Urothelium cell line (cell line): ENCODE results near the gene RGS10.
"Not testable (repeated sequence)": the region's sequence is repeated elsewhere in the genome, so short reads cannot be mapped to it uniquely, and the experiment has no call there.

Experiments
- DNase-seq: peaks from one replicate; pipeline ENCODE4 v3.0.0; 2011; ENCODE audit warnings: low spot score, mixed read lengths
- FAIRE-seq: peaks from 2 replicates; lab custom pipeline; 2011; peaks lifted over from hg19 to GRCh38; lab: Jason Lieb, UNC

Gene RGS10

DNA sequence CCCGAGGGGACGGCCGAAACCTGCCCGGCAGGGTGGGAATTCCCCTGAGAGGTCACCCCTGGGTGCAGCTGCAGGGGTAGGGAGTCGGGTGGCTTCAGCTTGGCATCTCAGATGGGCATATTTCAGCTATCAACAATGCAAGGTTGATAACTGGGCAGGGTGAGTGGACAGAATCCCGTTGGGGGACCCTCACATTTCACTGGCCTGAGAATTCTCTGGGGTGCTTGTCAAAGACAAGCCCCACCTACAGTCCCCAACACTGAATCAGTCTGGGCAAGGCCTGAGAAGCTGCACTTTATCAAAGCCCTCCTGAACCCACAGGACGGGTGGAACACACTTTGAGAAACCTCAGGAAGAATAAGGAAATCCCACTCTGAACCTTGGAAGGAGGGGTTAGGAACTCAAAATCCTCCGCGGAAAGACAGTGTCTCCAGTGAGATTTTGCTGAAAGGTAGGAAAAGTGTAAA lies 3.1 kb downstream of the RGS10 start:
- no peak for FAIRE-seq
- DNase-seq, result no peak

DNA sequence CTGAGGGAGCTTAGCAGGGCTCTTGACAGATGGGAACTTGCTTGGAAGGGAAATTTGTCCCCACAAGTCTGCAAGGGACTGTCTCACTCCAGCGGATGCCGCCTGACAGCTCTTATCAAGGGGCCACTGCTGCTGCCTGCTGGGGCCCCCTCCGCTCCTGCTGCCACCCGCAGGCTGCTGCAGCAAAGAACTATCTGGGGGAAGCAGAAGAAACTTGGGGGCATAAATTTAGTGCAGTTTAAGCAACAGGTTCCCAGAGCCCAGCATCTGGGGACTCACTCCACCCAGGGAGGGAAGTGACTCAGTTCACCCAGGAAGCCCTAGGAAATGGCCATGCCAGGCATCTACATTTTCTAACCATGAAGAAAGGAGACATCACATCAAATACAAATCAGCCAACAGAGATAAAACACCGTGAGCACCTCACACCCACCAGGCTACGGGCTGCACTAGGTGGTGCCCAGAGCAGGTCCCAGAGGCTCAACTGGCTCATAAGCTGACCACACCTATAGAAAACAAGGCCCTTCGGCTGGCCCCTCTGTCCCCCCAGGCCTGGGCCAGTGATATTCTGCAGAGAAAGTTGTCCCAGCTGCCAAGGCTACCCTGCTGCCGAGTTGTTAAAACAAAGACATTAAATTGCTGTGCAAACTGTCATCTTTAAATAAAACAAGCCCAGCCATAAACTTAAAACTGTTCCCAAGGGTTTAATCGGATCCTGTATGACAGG lies 3.7 kb downstream of the RGS10 start:
- FAIRE-seq, result no peak
- DNase-seq, result no peak

DNA sequence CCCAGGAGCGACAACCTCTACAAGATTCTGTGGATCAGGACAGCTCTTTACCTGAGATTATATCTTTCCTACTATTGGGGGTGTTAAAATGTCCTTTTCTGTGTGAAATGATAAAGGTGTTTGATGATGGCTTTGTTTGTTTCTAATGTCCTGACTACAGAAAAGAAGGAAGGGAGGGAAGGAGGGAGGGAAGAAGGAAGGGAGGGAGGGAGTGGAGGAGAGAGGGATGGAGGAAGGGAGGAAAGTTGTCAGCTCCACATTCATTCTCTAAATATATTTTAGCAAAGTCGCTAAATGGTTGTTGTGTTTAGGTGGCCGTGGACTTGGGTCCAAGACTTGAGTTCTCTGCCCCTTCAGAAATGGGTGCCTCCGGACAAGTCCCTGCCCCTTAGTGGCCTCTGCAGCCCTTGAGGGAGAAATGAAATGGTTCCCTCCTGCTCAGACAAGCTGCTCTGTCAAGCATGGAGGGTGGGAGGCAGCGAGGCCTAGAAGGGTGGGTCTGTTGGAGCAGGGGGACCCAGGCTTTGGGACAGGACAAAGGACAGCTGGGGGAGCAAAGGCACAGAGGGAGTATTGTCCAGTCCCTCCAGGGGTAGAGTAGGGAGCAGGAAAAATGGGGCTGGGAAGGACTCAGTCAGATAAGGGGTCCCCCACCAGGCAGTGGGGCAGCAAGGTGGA lies 4.4 kb downstream of the RGS10 start:
- FAIRE-seq (no peak), DNase-seq (no peak)

DNA sequence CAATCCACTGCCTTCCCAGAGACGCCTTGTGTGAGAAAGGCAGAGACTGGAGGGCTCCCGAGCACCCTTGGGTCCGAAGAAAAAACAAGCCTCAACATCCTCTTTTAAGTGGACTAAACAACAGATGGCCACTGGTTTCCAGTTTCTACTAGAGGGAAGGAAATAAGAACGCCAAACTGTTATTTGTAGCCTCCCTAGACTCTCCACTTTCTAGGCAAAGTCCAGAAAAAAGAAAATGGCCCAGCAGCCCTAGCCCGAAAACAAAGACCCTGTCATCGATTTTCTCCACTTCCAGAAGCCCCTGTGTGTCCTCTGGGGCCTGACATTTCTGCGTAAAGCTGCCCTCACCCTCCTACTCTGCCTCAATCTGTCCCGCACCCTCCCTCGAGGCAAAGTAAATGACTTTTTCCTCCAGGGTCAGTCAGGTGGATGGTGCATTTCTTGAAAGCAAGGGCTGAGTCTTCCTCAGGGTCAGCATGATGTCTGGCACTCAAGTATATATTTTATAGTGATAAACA lies 6.0 kb downstream of the RGS10 start:
- no peak for FAIRE-seq
- no peak for DNase-seq

DNA sequence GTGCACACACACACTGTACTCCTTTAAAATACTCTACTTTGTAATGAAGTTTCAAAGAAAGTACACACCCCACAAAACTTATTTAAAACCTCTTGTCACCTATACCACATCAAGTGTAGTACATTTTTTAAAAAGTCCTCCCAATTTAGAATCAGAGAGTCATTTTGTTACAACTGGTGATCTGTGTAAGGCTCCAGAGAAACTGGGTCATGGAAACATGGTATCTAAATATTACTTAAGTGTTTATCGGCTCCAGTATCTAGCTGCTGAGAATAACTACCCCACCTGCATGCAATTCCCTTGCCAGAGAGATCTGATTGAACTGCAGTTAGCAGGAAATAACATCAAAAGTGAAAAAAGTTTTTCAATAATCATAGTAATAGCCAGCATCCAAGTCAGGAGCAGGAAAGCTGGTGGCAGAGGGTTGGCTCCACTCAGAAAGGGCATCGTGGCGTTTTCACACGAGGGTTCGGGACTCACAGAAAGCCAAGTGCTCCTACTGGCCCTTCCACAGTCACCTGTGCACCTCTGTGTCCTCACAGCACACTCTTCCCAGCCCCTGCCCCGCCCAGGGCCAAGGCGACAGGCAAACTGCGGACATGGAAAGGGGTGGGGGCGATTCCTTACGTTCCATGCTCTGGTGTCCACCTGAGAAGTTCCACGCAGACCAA lies 6.5 kb downstream of the RGS10 start:
- no peak for DNase-seq
- FAIRE-seq, result no peak

DNA sequence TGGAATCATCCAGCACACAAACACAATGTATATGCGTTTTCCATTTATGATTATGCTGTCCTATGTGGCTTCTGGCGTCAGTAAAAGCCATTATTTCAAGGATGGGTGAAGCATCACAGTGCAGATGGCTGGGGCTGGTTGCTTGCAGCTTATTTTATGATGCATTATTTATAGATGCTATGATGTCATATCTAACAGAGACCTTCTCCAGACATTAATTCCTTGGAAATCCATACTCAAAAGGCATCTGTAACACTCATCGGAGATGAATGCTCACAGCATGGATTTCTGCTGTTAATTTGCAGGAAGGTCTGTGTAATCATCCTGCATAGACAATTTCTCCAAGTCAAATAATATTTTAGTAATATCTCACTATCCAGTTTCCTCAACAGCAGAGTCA lies 7.2 kb downstream of the RGS10 start:
- DNase-seq, result no peak
- FAIRE-seq, result no peak

DNA sequence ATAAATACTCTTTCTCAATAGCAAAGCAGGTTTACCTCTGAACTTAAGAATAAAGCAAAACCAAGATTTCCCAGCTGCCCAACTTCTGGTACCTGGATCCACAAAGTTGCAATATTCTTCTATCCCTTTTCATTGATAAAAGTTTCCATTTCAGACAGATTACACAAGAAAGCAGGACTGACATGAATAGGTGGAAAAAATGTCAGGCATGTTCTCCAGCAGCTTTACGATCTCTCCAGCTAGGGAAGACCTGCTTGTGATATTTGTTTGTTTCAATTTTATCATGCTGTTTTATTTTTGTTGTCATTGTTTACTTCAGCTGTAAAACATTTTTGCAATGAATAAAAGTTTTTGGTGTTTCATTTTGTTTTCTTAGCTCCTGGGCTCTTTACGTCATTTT lies 9.0 kb downstream of the RGS10 start:
- no peak for FAIRE-seq
- DNase-seq, result no peak

DNA sequence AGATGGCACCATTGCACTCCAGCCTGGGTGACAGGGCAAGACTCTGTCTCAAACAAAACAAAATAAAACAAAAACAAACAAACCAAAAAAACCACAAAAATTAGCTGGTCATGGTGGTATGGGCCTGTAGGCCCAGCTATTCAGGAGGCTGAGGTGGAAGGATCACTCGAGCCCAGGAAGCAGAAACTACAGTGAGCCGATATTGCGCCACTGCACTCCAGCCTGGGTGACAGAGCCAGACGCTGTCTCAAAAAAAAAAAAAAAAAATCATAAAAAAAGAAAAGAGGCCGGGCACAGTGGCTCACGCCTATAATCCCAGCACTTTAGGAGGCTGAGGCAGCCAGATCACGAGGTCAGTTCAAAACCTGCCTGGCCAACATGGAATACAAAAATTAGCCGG lies 9.7 kb downstream of the RGS10 start:
- DNase-seq, FAIRE-seq: not testable (repeated sequence)

DNA sequence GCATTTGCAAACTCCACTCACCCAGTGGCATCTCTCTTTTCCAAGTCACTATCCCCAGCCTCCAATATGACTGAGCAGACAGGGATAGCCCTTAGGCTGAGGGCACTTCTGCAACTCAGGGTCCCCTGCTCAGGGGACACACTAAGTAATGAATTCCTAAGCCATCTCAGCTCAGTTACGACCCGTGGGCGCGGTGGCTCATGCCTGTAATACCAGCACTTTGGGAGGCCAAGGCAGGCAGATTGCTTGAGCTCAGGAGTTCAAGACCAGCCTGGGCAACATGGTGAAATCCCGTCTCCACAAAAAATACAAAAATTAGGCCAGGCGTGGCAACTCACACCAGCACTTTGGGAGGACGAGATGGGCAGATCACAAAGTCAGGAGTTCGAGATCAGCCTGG lies 10.3 kb downstream of the RGS10 start:
- not testable (repeated sequence) for FAIRE-seq

DNA sequence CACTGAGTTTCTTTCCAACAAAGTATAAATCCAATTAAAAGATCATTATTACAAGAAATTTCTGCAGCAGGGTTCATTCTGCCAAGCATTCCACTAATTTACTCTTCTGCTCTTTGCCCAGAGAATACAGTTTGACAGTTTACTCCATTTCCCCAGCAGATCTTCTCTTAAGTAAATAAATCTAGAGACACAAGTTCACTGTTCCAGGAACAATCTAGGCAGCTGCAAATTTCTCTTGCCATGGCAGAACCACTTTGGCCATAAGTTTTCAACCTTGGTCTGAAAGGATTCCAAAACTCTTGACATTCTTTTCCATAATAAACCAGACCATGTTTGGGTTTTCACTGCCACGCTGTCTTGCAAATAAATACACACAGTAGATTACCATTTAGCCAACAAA lies 11.5 kb downstream of the RGS10 start:
- DNase-seq, result no peak
- FAIRE-seq, result no peak

More for the DNA sequence above, 10.3 kb downstream of the RGS10 start:
- DNase-seq, result not testable (repeated sequence)

DNA sequence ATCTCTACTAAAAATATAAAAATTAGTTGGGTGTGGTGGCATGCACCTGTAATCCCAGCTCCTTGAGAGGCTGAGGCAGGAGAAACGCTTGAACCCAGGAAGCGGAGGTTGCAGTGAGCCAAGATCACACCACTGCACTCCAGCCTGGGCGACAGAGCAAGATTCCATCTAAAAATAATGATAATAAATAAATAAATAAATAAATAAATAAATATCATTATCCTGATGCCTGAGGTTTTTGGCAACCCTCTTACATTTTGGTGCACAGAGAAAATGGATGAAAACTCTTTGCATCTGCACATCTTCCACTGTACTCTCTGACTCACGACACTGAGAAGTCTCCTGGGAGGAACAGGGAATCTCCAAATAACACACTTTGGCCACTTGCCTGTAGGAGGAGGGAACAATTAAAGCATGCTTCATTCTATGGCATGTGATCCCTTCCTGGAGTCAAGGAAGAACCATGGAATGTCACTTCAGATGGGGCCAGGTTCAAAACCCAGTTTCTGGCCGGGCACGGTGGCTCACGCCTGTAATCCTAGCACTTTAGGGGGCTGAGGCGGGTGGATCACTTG lies 13.8 kb downstream of the RGS10 start:
- peak; percentile 41 for DNase-seq
- FAIRE-seq, result not testable (repeated sequence)

DNA sequence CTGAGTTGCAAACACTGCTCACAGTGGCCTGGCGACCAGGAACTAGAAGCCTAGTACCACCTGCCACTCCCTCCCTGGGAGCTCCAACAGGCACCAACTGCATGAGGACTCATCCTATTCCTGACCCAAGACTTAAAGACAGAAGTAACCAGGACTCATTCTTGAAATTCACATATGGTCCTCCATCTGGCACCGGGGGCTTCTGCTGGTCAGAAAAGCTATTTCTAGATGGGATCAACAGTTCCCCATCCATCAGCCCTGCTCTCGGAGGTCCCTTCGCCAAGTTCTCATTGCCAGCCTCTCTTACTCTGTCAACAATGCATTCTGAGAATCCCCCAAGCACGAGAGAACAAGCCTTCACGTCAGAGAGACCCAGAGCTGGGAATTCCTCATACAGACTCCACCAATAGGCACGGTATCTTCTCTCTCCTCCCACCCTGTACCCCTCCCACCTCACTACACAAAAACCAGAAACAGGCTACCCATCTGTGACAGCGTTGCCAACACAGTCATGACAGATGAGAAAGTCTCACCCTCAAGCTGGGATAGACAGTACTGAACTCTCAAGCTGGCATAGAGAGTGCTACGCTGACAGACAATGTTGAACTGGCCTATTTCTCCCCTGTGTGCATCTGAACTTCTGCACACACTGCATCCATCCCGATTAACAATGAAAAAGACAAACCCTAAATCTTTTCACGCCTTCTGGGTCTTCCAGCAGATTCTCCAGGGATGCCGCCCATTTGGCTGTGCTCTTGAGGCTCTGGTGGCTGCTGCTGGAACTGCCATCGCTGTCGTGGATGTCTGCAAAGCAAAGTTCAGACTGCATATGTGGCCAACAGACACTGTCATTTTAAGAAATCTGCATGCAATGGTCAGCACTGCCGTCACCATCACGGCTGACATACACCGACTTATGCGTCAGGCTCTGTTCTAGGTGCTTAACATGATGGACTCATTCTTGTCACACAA lies 15.6 kb downstream of the RGS10 start:
- FAIRE-seq (no peak), DNase-seq (no peak)

DNA sequence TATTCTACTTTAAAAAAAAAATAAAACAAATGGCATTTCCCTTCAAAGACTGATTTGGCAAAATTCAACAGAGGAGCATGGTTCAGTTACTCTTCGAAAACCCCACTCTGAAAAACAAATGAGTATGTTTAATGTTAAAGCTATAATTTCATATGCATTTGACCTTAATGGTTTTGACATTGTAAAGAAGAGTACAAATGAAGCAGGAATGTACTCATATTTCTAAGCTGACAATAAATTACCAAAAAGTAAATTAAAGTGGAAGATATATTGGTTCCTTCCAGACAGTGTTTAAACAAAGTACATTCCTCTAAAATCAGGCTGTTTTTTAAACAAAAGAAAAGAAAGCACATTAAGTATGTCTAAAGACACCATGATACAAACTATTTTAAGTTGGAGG lies 16.4 kb downstream of the RGS10 start:
- FAIRE-seq, result no peak
- no peak for DNase-seq

DNA sequence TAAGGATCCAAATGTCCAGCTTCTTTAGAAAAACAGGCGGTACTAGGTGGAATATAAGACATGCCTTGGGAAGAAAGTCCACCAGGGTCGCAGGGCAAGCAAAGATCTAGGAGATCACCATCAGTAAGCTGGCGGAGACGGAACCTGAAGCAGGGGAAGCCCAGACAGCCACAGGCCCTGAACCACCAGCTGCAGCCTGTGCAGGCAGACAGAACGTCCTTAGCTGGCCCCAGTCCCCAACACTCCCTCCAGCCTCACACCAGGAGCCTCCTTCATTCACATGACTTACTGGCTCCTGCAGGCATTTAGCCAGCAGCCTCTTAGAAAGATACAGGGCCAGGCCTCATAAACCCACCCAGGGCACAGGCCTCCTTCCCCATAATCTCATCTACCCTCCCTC lies 17.4 kb downstream of the RGS10 start:
- DNase-seq, result no peak
- FAIRE-seq, result no peak

DNA sequence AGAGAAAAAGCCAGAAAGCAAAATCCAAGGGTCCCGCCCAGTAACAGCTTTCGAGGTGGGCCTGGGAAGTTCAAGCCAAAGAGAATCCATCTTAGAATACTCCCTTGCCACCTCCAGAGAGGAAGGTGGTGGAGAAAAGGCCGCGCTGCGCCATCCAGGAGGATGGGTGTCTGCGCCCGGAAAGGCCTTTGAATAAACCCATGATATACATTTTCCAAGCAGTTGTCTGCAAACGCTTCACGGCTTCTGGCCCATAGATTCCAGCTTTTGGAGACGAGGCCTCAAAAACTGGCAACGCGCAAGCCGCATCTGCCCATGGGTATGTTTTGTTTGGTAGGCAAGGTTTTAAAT lies 17.8 kb downstream of the RGS10 start:
- FAIRE-seq (no peak), DNase-seq (no peak)

DNA sequence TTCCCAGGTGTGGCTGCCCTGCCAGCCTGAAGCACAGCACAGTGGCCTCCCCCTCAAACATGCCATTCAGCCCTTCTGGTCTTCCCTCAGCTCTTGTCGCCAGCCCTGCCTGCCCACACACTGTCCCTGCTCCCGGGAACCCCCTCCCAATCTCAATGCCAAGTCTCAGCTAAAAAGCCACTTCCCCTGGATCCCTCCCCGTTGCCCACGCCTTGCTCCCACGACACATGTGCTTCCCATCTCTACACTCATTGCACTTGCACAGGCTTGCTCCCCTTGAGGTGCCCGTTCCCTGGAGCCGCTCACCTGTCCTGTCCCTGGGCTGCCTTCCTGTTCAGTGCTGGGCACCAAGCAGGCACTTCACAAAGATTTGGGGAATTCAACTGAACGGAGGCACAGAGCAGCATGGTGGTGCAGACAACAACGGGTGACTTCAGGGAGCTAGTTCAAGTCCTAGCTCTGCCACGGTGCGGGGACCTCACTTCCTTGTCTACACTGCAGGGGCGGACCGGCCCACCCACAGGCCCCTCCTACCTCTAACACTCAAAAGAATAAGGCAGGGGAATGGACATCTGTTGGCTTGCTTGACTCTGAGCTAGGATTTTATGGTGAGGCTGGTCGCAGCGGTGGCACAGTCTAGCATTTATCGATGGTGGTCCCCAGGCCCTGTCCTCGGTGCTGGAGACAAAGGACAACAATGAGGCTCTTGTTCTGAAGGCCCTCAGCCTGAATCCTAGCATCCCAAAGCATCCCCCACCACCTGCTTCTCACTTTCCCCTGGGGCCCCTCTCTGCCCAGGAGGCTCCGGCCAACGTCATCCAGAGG lies 18.4 kb downstream of the RGS10 start:
- FAIRE-seq (no peak), DNase-seq (no peak)

DNA sequence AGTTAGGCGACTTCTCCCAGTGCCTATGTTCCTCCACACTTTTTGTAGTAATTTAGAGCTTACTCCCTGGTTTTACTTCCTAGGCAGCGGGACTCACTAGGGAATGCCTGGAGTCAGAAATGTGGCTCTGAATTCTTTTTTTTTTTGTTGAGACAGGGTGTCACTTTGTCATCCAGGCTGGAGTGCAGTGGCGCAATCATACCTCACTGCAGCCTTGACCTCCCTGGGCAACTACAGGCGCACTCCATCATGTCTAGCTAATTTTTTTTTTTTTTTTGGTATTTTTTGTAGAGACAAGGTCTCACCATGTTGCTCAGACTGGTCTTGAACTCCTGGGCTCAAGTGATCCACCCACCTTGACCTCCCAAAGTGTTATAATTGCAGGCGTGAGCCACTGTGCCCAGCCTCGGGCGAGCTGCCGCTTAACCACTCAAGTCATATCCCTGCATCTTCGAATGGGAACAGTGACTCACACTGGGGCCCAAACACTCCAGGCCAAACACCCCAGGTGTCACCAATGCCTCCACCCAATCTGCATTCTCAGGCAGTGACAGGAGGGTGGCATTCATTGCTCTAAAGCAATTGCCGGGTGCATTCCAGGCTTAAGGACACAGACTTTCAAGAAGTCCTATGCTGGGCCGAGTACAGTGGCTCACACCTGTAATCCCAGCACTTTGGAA lies 19.6 kb downstream of the RGS10 start:
- FAIRE-seq (peak; percentile 48), DNase-seq (peak; percentile 81)

DNA sequence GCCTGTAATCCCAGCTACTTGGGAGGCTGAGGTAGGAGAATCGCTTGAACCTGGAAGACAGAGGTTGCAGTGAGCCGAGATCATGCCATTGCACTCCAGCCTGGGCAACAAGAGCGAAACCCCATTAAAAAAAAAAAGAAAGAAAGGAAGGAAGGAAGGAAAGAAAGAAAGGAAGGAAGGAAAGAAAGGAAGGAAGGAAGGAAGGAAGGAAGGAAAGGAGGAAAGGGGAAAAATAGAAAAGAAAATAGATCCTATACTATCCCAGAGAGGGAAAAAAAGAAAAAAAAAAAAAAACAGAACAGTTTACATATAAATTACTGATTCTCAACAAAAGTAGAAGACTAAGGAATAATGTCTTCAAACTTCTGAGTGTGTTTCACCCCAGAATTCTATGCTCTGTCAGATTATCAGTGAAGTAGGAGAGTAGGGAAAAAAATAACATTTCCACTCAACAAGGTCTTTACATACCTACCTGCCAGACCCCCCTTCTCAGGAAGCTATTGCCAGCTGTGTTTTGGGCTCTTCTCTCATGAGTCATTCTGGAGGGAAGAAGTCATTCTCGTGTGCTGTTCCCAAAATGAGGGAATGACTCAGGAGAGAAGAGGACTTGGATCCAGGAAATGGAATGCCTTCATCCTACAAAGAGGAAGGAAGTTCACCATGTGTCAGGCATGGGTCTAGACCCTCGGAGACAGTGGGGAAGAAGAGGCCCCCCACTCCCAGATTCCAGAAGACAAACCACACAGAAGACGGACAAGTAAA lies 20.9 kb downstream of the RGS10 start:
- FAIRE-seq (peak; percentile 81), DNase-seq (peak; percentile 90)
